Colonic mucosa (tissue), 4 donors: ENCODE data around the gene KCNA1. TPM values are rescaled to one million over a fixed set of nuclear protein-coding genes. Genes with fewer than 3 reads are reported as not detected.
A peak's percentile ranks its signal among the peaks of the same experiment; 100 is the strongest.

ENCODE experiments used
- DNase-seq: peaks from one replicate; pipeline ENCODE4 v3.0.0-alpha.2; 2020
- H3K27ac ChIP-seq: fragments of 200-600 bp; one replicate; pipeline ENCODE4 v1.8.0; 2021
- H3K27me3 ChIP-seq: fragments of 200-600 bp; one replicate; pipeline ENCODE4 v1.8.0; 2021
- H3K36me3 ChIP-seq: fragments of 200-600 bp; one replicate; pipeline ENCODE4 v1.8.0; 2021
- H3K4me1 ChIP-seq: fragments of 200-600 bp; one replicate; pipeline ENCODE4 v1.8.0; 2021; ENCODE audit warnings: mild to moderate bottlenecking
- H3K4me3 ChIP-seq: fragments of 200-600 bp; one replicate; pipeline ENCODE4 v1.8.0; 2021
- H3K9ac ChIP-seq, 2 donors: one replicate each; pipeline ENCODE4 v1.7.0; 2013; ENCODE audit warnings: control low read depth in 2 of 2, low read depth in 2 of 2, low read length in 2 of 2
- H3K9me3 ChIP-seq: fragments of 200-600 bp; one replicate; pipeline ENCODE4 v1.8.0; 2021
- intact Hi-C: fragments of 100-400 bp; cut with DNase I; formaldehyde crosslinking; loops from one replicate; pipeline ENCODE4 v1.14.1; 2022
- total RNA-seq, 2 donors: library from RNA; stranded (reverse); fragmentation: NEBNext Ultra II Directional in 1 of 2; extraction: Animal tissue kit (Norgen Biotek cat#: 25700) in 1 of 2; gene quantifications; one replicate each; pipeline ENCODE4 v1.2.1, GENCODE V29; 2021
- TF ChIP-seq, protein P1 (sequence below): fragments of 200-600 bp; IDR thresholded peaks from one replicate; pipeline ENCODE4 v1.8.0; 2022; ENCODE audit warnings: antibody characterized with exemption, mild to moderate bottlenecking
- donor health status: healthy.
- donor health status: DM: no; HTN: no; CAD: no.
- donor health status: DM: no; HTN: no; CAD: no.

KCNA1 gene
- total RNA-seq: under 1 TPM in 1 of 2 donors, not detected in 1; 0.61 TPM

DNA sequence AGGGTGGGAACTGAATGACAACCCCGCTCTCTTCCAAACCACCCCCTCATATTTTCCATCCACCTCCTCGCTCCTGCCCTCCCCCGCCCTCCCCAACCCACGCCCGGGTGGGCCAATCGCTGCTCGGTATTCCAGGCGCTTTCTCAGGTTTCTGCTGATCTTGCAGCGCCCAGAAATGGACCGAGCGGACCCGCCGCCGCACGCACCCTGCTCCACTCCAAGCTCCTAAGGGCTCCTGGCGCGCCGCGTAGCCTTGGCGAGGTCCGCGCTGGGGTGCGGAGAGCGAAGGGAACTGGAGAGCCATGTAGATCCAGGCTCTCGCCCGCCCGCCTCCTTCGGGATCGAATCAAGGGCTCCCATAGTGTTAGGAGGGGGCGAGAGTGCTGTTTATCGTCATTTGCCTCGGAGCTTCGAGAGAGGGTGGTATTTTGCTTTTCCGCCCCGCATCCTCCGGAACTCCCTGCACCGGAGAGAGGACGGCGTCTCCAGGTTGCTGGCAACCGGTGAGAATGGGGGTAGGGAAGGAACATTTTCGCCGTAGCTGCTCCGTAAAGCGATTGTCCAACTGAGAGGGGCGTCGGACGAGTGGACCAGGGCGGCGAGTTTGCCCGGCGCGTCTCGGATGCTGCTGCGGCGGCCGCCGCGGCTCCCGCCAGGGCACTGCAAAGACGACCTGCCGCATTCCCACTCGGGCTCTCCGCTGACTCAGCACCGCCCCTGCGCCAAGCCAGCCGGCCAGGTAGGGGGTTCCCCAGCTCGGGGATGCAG is at the start of gene KCNA1:
Gene KCNA1 (plus strand): TSS at position 172 of the 768 bp plus-strand sequence. CDS start 1,474 bp downstream, outside the sequence.
- Histone ChIP-seq H3K27ac (no peak within 1 kb of the TSS), H3K36me3 (no peaks in the 10 kb centered on the region), H3K4me1 (no peaks in the 10 kb centered on the region), H3K27me3 (peaks cover 51% of the 10 kb centered on the region), H3K9ac (no peak within 1 kb of the TSS), H3K9me3 (no peaks in the 10 kb centered on the region), H3K4me3 (peak within 1 kb of the TSS; percentile 14)
- no peak for DNase-seq
- intact Hi-C loops: no loop called here
- TF ChIP-seq, protein P1, sequence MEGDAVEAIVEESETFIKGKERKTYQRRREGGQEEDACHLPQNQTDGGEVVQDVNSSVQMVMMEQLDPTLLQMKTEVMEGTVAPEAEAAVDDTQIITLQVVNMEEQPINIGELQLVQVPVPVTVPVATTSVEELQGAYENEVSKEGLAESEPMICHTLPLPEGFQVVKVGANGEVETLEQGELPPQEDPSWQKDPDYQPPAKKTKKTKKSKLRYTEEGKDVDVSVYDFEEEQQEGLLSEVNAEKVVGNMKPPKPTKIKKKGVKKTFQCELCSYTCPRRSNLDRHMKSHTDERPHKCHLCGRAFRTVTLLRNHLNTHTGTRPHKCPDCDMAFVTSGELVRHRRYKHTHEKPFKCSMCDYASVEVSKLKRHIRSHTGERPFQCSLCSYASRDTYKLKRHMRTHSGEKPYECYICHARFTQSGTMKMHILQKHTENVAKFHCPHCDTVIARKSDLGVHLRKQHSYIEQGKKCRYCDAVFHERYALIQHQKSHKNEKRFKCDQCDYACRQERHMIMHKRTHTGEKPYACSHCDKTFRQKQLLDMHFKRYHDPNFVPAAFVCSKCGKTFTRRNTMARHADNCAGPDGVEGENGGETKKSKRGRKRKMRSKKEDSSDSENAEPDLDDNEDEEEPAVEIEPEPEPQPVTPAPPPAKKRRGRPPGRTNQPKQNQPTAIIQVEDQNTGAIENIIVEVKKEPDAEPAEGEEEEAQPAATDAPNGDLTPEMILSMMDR: no peak

DNA sequence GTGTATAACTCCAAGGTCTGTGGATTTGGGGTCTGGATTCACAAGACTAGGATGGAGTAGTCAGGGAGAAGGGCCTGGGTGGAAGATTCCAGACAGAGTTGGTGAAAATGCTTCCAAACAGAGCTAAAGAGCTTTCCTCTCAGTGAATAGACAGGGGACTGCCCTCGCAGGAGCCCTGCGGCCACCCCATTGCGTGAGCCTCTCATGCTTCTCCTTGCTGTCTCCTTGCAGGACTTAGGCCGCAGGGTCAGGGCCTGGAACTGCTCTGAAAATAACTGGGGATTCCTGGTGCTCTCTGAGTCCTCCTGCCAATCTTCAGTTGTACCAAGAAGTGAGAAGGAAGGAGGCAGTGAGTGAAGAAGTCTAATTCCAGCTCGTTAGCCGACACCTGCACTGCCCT is 49.0 kb upstream of the KCNA1 start:
- no peak for DNase-seq
- H3K36me3 ChIP-seq: no peaks in the 10 kb centered on the region
- H3K4me3 ChIP-seq: no peak overlapping the region
- no peak overlapping the region for H3K9ac ChIP-seq
- H3K9me3 ChIP-seq: no peaks in the 10 kb centered on the region
- H3K4me1 ChIP-seq: peaks cover 3% of the 10 kb centered on the region
- no peak overlapping the region for H3K27ac ChIP-seq
- TF ChIP-seq, protein P1: no peak
- H3K27me3 ChIP-seq: no peaks in the 10 kb centered on the region
- intact Hi-C loops: no loop called here

DNA sequence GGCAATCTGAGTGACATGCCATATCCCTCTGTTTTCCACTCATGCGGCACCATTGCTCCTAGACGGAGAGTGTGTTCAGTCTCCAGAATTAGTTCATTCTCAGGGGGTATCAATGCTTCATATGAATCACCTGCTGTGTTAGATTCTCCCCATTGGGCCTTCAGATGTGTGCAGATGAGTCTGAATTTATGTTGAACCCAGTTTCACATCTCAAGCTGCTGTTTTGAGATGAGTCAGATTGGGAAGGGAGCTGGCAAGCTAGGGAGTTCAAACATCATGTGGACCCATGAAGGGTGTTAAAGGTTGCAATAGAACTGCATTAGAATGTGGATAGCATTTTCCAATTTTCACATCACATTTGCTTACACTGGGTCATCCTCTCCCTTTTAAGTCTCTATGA is 46.9 kb upstream of the KCNA1 start:
- TF ChIP-seq, protein P1: no peak
- Histone ChIP-seq H3K9ac (no peak overlapping the region), H3K27me3 (no peaks in the 10 kb centered on the region), H3K9me3 (no peaks in the 10 kb centered on the region), H3K27ac (no peak overlapping the region), H3K4me1 (peaks cover 3% of the 10 kb centered on the region), H3K36me3 (no peaks in the 10 kb centered on the region), H3K4me3 (no peak overlapping the region)
- intact Hi-C loops: no loop called here
- no peak for DNase-seq

DNA sequence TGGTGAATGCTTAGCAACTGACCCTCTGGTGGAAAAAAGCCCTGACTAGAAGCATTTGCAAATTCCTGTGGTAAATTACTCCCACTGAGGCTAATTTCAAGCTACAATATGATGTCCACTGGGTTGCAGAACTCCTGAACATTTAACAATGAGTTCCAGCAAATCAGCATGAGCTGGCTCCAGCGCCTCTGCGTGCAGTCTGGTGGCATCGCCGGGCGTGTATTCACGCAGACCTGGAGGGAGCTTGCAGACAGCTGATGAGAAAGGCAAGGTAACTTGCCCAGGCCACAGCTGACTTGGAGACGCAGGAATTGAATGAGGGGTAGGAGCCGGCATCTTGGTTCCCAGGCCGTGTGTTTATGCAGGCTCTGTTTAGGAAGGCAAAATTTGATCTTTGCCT is 45.1 kb upstream of the KCNA1 start:
- no peaks in the 10 kb centered on the region for H3K4me1 ChIP-seq
- DNase-seq: no peak
- TF ChIP-seq, protein P1: no peak
- H3K9ac ChIP-seq: no peak overlapping the region
- H3K9me3 ChIP-seq: no peaks in the 10 kb centered on the region
- intact Hi-C loops: no loop called here
- no peak overlapping the region for H3K27ac ChIP-seq
- no peak overlapping the region for H3K4me3 ChIP-seq
- no peaks in the 10 kb centered on the region for H3K27me3 ChIP-seq
- H3K36me3 ChIP-seq: no peaks in the 10 kb centered on the region

DNA sequence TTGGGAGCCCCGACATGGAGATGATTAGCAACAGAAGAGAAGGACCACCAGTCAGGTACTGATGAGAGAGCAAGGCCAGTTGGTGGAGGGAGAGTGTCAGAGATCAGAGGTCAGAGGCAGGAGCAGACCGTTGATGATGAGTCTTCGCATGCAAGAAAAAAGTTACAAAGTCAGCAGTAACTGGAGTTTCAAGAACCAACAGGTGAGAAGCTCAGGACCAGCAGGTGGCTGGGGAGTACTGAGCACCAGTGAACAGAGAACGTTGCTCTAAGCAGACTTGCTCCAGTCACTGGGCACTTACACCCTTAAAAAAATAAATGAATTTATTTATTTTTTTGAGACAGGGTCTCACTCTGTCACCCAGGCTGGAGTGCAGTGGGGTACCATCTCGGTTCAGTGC is 44.5 kb upstream of the KCNA1 start:
- DNase-seq: no peak
- Histone ChIP-seq H3K27ac (no peak overlapping the region), H3K9ac (no peak overlapping the region), H3K36me3 (no peaks in the 10 kb centered on the region), H3K4me1 (no peaks in the 10 kb centered on the region), H3K4me3 (no peak overlapping the region), H3K9me3 (no peaks in the 10 kb centered on the region), H3K27me3 (no peaks in the 10 kb centered on the region)
- TF ChIP-seq, protein P1: no peak
- intact Hi-C loops: no loop called here
